NCI-H526 (cell line): Measurements from ENCODE around the gene ATP5PF.
A peak's percentile ranks its signal among the peaks of the same experiment; 100 is the strongest.
"Not testable (repeated sequence)": the region's sequence is repeated elsewhere in the genome, so short reads cannot be mapped to it uniquely, and the experiment has no call there.

ENCODE experiments used
- DNase-seq, 2 experiments: peaks; one replicate each; lab custom pipeline; 2025; lab: John Stamatoyannopoulos, UW

Gene ATP5PF

GRCh38 chr21:25722631-25723030 is 12.1 kb downstream of the ATP5PF start:
- no peak for DNase-seq

GRCh38 chr21:25721987-25722386 is 12.7 kb downstream of the ATP5PF start:
- DNase-seq: no peak

- no peak for DNase-seq
These were observed 17.1 kb downstream of the ATP5PF start for GRCh38 chr21:25717491-25718147.

GRCh38 chr21:25714066-25714465 is 20.6 kb downstream of the ATP5PF start:
- DNase-seq: not testable (repeated sequence)

- no peak for DNase-seq
These were observed 24.2 kb downstream of the ATP5PF start for GRCh38 chr21:25710550-25710949.

GRCh38 chr21:25709684-25710265 is 24.9 kb downstream of the ATP5PF start:
- DNase-seq: no peak

GRCh38 chr21:25708467-25709065 is 26.1 kb downstream of the ATP5PF start:
- DNase-seq: peak; percentile 6 to 50

- no peak for DNase-seq
These were observed 33.2 kb downstream of the ATP5PF start for GRCh38 chr21:25701529-25701928.

- no peak for DNase-seq
These were observed 34.0 kb downstream of the ATP5PF start for GRCh38 chr21:25700741-25701140.

- DNase-seq: not testable (repeated sequence)
These were observed 39.2 kb downstream of the ATP5PF start for GRCh38 chr21:25695461-25695860.

GRCh38 chr21:25691976-25692375 is 42.7 kb downstream of the ATP5PF start:
- no peak for DNase-seq

- no peak for DNase-seq
These were observed 45.5 kb downstream of the ATP5PF start for GRCh38 chr21:25689226-25689625.

- DNase-seq: no peak
These were observed 46.2 kb downstream of the ATP5PF start for GRCh38 chr21:25688275-25689155.

- no peak for DNase-seq
These were observed 46.9 kb downstream of the ATP5PF start for GRCh38 chr21:25687787-25688186.

- DNase-seq: peak in 1 of 2 experiments; percentile 1
These were observed 52.3 kb downstream of the ATP5PF start for GRCh38 chr21:25682382-25682781.

GRCh38 chr21:25676451-25676850 is 58.3 kb downstream of the ATP5PF start:
- DNase-seq: no peak
